Neural progenitor cell (in vitro differentiated cells): ENCODE results near the gene DCST2.

Experiments used
- CTCF ChIP-seq: fragments of 200-600 bp; sonication (generic); IDR thresholded peaks from 2 replicates; pipeline ENCODE4 v1.5.1; 2017; ENCODE audit warnings: antibody characterized with exemption, mild to moderate bottlenecking
- EZH2 ChIP-seq: fragments of 200-600 bp; sonication (generic); IDR thresholded peaks from 2 replicates; pipeline ENCODE4 v1.6.1; 2017; ENCODE audit warnings: antibody characterized with exemption, mild to moderate bottlenecking, moderate library complexity
- EZH2phosphoT487 ChIP-seq: fragments of 200-600 bp; sonication (generic); IDR thresholded peaks from 2 replicates; pipeline ENCODE4 v1.6.1; 2017; ENCODE audit warnings: antibody characterized with exemption

GRCh38 chr1:155081472-155082300 lies 48.1 kb upstream of the DCST2 start:
- TF ChIP-seq CTCF (no peak), EZH2 (peak; percentile 96), EZH2phosphoT487 (no peak)
